ENCODE measurements around the gene ZBTB20.

Gene ZBTB20

GRCh38 chr3:114985776-114986175, 161.3 kb downstream of the ZBTB20 start:
- no peaks in the 10 kb centered on the region for H3K9me3 ChIP-seq (ENCODE audit: insufficient read depth, low read length)
- H3K9me2 ChIP-seq (replicated peaks; ENCODE audit: insufficient read depth, low read length) = no peaks in the 10 kb centered on the region
- no peaks in the 10 kb centered on the region for H3F3A ChIP-seq (ENCODE audit: insufficient read depth)
- no peak overlapping the region for H2AFZ ChIP-seq (ENCODE audit: low read depth, low read length, severe bottlenecking)
- H3K4me2 ChIP-seq (ENCODE audit: low read depth, low read length, poor library complexity, severe bottlenecking) = no peak overlapping the region
- no peak overlapping the region for H3K4me3 ChIP-seq (ENCODE audit: insufficient read depth, low read length, poor library complexity, severe bottlenecking)
- no peaks in the 10 kb centered on the region for H3K79me2 ChIP-seq (ENCODE audit: insufficient read depth, low read length)
- H3K27ac ChIP-seq (ENCODE audit: low read depth, low read length) = no peak overlapping the region
- no peak for TF ChIP-seq CTCF (IDR thresholded peaks at IDR 0.05; ENCODE audit: insufficient read depth, low read length, poor library complexity, severe bottlenecking)
- TF ChIP-seq EZH2phosphoT487 (conservative IDR thresholded peaks at IDR 0.05; ENCODE audit: low read length) = no peak
- no peaks in the 10 kb centered on the region; the same call in 1 of the 2 replicates for H4K20me1 ChIP-seq (ENCODE audit: low read depth, low read length)
- H3K9ac ChIP-seq (ENCODE audit: low read length) = no peak overlapping the region
- H3K36me3 ChIP-seq (ENCODE audit: low read length) = no peaks in the 10 kb centered on the region
- no peaks in the 10 kb centered on the region for H3K27me3 ChIP-seq (ENCODE audit: low read length)

- no peaks in the 10 kb centered on the region for H3F3A ChIP-seq (ENCODE audit: insufficient read depth)
- no peak overlapping the region for H3K27ac ChIP-seq (ENCODE audit: low read depth, low read length)
- H3K9me3 ChIP-seq (ENCODE audit: insufficient read depth, low read length) = no peaks in the 10 kb centered on the region
- no peak overlapping the region for H3K9ac ChIP-seq (ENCODE audit: low read length)
- H3K36me3 ChIP-seq (ENCODE audit: low read length) = no peaks in the 10 kb centered on the region
- H3K4me2 ChIP-seq (ENCODE audit: low read depth, low read length, poor library complexity, severe bottlenecking) = no peak overlapping the region
- H3K79me2 ChIP-seq (ENCODE audit: insufficient read depth, low read length) = no peaks in the 10 kb centered on the region
- H3K4me3 ChIP-seq (ENCODE audit: insufficient read depth, low read length, poor library complexity, severe bottlenecking) = no peak overlapping the region
- no peaks in the 10 kb centered on the region for H3K9me2 ChIP-seq (replicated peaks; ENCODE audit: insufficient read depth, low read length)
- H2AFZ ChIP-seq (ENCODE audit: low read depth, low read length, severe bottlenecking) = no peak overlapping the region
- TF ChIP-seq EZH2phosphoT487 (conservative IDR thresholded peaks at IDR 0.05; ENCODE audit: low read length) (no peak), CTCF (IDR thresholded peaks at IDR 0.05; ENCODE audit: insufficient read depth, low read length, poor library complexity, severe bottlenecking) (no peak)
- no peaks in the 10 kb centered on the region for H3K27me3 ChIP-seq (ENCODE audit: low read length)
- H4K20me1 ChIP-seq (ENCODE audit: low read depth, low read length) = no peaks in the 10 kb centered on the region; the same call in 1 of the 2 replicates
Observed at GRCh38 chr3:114983248-114983647, 163.8 kb downstream of the ZBTB20 start.

- Histone ChIP-seq H3K9ac (ENCODE audit: low read length) (no peak overlapping the region), H3K36me3 (ENCODE audit: low read length) (no peaks in the 10 kb centered on the region), H3K27ac (ENCODE audit: low read depth, low read length) (no peak overlapping the region), H3K27me3 (ENCODE audit: low read length) (no peaks in the 10 kb centered on the region), H3K79me2 (ENCODE audit: insufficient read depth, low read length) (no peaks in the 10 kb centered on the region), H3K4me3 (ENCODE audit: insufficient read depth, low read length, poor library complexity, severe bottlenecking) (no peak overlapping the region), H4K20me1 (ENCODE audit: low read depth, low read length) (no peaks in the 10 kb centered on the region), H3F3A (ENCODE audit: insufficient read depth) (no peaks in the 10 kb centered on the region), H3K9me3 (ENCODE audit: insufficient read depth, low read length) (no peaks in the 10 kb centered on the region), H3K9me2 (replicated peaks; ENCODE audit: insufficient read depth, low read length) (no peaks in the 10 kb centered on the region), H3K4me2 (ENCODE audit: low read depth, low read length, poor library complexity, severe bottlenecking) (no peak overlapping the region), H2AFZ (ENCODE audit: low read depth, low read length, severe bottlenecking) (no peak overlapping the region)
- TF ChIP-seq EZH2phosphoT487 (conservative IDR thresholded peaks at IDR 0.05; ENCODE audit: low read length) (no peak), CTCF (IDR thresholded peaks at IDR 0.05; ENCODE audit: insufficient read depth, low read length, poor library complexity, severe bottlenecking) (no peak)
Observed at GRCh38 chr3:114974387-114974786, 172.7 kb downstream of the ZBTB20 start.

All from SU-DHL-6 (cell line).